Measurements from ENCODE around the gene METTL5.
A peak's percentile ranks its signal among the peaks of the same experiment; 100 is the strongest.

Gene METTL5

DNA sequence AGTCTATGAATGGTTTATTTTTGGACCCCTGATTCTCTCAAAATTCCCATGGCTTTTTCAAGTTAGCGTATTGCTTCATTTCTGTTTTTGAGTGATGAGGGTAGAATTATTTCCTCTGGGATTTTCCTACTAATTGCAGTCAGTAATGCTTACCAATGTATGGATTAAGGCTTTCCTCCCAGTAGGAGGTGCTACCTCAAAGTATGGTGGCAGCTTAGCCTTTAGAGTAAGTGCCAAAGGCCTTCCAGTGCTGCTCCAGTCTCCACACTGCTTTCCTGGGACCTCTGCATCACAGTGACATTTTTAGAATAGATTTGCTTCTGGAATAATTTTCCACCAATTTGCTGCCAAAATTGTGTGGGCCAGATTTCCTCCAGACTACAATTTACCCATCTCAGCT lies 42.2 kb downstream of the METTL5 start:
- DNase-seq (ENCODE audit: low read depth in 2 of 3, low spot score in 1 of 3) = no peak

DNA sequence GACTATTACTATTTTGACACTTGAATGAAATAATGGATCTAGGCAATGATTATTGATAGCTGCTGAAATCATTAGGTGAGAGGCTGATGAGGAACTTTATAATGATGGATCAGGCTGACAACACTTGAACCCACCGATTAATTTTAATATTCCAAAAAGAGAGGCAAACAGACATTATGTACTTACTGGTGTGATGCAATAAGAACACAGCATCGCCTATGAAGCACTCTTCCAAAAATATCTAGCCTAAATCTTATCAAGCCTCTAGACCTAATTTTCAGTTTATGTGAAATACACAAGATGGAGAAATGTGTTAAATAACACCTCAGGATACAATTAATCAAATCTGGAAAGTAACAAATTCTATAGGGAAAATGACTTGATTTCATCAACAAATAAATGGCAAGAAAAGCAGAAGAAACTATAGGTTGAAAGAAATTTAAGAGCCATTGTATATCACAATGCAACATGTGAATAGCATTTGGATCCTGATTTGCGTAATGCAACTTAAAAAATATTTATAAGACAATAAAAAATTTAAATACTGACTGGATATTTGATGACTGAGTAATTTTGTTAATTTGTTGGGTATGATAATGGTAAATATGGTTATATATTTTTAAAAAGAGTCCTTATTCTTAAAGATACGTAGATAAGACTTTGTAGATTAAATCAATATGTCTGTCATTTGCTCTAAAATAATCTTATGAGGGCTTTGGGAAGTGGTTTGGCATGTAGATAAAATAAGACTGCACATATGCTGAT lies 43.3 kb downstream of the METTL5 start:
- no peak for DNase-seq (ENCODE audit: low read depth in 2 of 3, low spot score in 1 of 3)

DNA sequence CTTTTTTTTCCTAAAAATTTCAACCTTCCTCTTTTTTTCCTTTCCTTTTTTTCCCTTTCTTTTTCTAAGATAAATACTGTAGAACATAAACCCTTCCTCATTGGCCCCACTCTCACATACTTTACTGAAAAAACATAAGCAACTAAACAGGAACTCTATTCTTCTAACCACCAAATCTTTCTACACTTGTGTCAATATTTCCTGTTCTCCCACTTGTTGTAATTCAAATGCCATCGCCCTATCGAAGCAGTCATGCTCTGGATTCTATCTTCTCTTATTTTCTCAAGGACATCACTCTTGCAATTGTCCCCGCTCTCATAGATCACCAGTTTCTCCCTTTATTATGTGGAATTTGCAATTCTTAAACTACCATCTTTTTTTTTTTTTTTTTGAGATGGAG lies 46.3 kb downstream of the METTL5 start:
- DNase-seq (ENCODE audit: low read depth in 2 of 3, low spot score in 1 of 3) = no peak

DNA sequence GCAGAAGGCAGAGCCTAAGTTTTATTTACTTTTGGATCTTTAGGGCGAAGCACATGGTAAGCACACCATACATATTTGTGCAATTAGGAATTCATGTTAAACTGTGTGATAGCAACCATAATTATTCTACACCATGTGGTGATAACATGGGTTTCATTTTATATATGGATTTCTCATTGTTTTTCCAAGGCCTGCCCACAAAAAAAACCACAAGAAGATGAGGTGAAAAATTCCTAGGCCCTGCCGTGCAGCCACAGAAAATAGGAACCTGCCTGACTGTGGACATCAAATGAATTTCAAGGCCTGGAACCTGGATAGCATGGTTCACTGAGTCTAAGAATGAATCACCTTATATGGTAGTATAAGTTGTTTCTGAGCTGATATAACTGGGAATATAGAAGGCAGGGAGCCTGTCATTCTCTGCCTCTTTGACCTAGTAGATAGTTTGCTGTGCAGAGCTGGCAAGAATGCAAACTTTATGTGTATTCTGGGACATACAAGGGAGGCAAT lies 48.4 kb downstream of the METTL5 start:
- no peak for DNase-seq (ENCODE audit: low read depth in 2 of 3, low spot score in 1 of 3)

DNA sequence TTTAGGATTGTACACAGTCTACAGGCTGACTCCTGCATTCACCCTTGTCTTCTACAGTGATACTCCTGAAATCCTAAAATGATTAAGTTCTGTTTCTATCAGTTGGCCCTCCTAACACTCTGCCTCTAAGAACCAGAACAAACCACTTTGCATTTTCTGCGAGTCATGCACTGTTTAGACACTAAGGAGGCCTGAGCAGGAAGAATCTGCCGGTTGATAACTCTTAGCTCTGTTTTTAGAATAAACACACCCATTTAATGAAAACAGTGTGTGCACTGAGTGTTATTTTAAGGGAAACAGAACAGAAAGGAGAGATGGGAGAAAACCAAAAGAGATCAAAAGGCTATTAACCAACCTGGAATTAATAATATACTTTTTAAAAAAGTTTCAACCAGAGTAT lies 48.9 kb downstream of the METTL5 start:
- no peak for DNase-seq (ENCODE audit: low read depth in 2 of 3, low spot score in 1 of 3)

DNA sequence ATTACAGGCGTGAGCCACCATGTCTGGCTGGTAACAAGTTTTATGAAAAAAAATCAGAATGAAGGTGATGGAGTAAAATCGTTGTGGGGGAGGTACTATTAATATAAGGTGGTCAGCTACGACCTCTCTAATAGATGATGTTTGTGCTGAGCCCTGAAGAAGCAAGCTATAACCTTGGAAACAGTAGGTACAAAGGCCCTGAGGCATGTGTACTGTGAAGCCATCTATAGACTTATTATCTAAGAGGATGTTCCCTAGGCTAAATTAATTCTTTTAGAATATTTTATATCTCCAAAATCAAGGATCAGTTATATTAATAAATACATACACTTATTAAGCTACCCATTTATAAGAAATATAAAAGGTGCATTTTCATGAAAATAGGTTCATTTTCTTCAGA lies 49.4 kb downstream of the METTL5 start:
- DNase-seq (ENCODE audit: low read depth in 2 of 3, low spot score in 1 of 3) = no peak

DNA sequence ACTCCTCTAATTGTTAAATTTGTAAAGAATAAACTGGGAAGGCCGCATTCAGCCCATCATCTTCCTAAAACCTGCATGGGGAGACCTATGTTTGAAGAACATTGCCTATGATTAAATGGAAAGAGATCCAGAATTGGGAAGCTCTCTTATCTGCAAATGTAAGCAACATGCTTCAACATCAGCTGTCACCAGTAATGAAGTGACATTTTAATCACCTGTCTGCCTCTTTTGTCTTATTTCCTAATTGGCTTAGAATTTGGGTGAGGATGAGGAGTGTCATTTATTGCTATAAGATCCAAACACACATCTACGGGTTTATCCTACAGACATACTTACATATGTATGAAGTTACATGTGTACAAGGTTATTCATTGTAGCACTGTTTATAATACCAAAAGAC lies 52.1 kb downstream of the METTL5 start:
- DNase-seq (ENCODE audit: low read depth in 2 of 3, low spot score in 1 of 3) = no peak

DNA sequence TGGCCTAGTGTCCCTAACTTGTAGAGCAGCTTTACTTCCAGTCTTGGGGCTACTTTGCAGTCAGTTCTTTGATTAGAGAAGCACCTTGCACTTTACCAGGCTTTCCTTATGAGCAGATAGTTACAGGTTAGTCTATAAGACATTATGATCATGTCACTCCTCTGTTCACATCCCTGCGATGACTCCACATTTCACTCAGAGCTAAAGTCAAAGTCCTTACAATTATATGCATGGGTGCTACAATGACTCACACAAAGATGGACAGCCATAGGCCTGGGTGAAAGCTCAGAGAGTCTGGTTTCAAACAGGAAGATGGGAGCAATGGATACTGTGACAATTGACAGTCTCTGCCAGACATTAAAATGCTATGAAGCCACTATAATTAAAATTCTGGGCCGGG lies 53.1 kb downstream of the METTL5 start:
- DNase-seq (ENCODE audit: low read depth in 2 of 3, low spot score in 1 of 3) = no peak

DNA sequence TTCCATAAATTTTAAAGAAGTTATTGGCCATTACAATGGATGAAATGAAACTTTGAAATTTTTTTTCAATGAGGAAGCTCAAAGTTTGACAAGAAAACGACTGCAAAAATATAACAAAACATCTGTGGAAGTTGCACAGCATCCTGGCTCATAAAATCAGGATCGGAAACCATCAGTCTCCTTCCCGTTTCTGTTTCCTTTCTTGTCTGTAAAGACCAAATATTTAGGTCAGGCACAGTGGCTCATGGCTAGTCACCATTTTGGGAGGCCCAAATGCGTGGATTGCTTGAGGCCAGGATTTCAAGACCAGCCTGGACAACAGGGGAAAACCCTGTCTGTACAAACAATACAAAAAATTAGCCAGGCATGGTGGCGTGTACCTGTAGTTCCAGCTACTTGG lies 53.7 kb downstream of the METTL5 start:
- DNase-seq (ENCODE audit: low read depth in 2 of 3, low spot score in 1 of 3) = no peak

DNA sequence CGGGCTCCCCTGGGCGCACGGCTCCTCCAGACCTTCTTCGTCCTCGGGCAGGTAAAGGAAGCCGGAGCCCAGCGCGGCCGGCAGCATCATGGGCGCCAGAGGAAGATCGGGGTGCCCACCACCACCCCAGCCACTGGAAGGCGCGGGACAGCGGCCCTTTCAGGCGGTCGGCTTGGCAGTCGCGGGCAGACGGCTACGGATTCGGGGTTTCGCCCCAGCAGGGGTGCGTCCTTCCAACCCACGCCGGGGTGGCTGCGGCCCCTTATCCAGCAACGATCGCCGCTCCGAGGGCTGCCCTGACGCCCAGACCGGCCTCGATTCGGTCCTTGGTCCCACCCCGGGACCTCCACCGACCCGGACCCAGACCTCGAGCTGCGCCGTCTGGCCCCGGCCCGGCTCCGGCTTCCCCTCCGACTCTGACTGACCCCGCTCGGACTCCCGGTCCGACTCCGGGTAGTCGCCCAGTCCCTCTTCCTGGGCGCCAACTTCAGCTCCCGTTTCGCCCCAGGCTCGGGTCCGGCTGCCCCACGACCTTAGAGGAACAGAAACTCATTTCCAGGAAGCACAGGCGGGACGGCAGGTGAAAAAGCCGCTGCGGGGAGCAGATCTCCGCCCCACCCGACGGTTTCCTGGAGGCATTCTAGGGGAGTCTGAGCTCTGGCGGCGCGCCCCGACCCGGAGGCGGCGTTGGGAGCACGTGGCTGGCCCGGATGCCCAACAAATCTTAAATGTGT lies 56.3 kb downstream of the METTL5 start:
- DNase-seq (ENCODE audit: low read depth in 2 of 3, low spot score in 1 of 3) = peak in 2 of 3 donors; percentile 8 to 10

DNA sequence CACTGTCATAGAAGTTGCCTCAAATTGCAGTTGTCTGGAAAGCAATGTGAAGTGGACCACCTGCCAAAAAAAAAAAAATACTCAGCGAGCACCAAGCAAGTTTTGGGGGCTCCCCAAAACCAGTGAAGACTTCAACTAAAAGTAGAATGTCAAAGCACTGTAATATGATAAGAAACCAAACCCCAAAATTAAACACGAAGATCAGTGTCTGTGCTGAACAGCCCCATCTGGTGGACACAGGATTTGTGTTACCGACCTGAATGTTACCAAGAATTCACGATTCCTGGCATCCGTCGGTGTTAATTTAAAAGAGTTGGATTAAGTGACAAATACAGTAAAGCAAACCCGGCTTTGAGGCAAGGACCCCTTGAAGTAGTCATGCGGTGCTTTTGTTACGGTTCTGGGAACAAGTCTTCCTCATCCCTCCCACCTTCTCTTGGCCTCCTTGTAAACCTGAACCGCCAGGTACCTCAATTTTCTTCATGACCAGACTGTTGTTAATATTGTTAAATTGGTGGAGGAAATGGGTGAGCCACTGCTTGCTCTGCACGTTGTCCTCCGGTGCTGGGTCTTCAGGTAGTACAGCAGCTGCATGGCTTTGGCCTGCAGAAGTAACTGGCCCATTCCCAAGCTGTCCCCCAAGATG lies 57.3 kb downstream of the METTL5 start:
- DNase-seq (ENCODE audit: low read depth in 2 of 3, low spot score in 1 of 3) = peak; percentile 8 to 62 (median 28)

DNA sequence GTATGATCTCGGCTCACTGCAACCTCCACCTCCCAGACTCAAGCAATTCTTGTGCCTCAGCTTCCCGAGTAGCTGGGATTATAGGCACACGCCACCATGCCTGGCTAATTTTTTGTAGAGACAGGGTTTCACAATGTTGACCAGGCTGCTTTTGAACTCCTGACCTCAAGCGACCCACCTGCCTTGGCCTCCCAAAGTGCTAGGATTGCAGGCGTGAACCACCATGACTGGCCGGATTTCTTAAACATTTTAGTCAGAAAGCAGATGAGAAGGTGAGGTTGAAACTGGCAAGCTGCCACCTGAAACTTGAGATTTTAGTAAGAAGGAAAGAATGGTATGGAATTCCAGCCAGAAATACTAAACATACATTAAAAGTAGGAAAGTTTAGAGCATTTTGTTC lies 59.2 kb downstream of the METTL5 start:
- DNase-seq (ENCODE audit: low read depth in 2 of 3, low spot score in 1 of 3) = no peak

DNA sequence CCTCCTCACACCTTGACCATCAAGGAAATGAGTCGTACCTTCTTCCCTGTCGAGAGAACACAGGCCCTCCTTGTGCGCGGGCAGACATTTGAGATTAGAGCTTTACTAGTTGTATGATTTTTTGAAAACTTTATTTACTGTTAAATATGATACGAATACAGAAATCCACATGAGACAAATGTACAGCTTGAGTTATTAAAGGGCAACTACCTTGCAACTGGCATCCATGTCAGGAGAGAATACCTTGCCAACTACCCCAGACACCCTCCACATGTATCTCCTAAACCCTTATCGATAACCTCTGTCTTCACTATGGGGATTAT lies 62.8 kb downstream of the METTL5 start:
- no peak for DNase-seq (ENCODE audit: low read depth in 2 of 3, low spot score in 1 of 3)

All from stimulated activated CD4-positive, alpha-beta T cell treated with anti-CD3 and anti-CD28 coated beads, Interleukin-12 subunit alpha, Interleukin-12 subunit beta, amount 100 ng/mL, for 48 hours (primary cell).